Measurements from ENCODE around the gene PAM.

The PAM gene

DNA sequence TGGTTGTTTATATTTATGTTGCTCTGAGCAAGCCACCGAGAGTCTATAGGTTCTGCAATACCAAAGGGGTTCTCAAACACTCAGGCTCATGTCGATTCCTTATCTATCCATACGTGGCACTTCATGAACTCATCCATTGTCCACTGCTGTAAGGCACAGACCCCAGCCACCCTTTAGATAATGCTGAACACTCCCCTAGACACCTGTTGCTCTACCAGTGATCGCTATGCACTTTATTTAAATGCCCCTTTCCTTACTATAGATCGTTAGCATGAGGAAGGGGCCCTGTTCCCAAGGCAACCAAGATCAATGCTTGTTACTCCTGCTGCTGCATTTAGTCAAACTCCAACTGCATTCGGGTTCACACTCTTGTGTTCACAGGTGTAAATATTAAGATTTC, 171.9 kb downstream of the PAM start:
- no peak for DNase-seq (ENCODE audit: low read depth in 2 of 2, low spot score in 1 of 2)

DNA sequence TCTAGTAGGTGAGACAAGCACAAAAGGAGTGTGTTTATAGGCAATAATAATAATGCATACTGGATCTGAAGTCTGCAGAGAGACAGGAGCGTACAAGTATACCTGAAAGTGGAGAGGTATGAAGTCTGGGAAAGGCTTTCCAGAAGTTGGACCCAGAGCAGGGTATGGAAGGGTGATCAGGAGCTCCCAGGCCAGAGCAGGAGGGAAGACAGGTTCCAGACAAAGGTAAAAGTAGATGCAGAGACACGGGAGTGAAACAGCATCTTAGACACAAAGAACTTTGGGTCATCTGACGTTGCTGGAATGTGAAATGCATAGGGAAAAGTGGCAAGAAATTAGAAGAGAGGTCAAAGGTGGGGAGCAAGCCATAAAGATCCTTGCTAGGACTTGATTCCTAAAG, 175.1 kb downstream of the PAM start:
- DNase-seq (ENCODE audit: low read depth in 2 of 2, low spot score in 1 of 2): no peak

DNA sequence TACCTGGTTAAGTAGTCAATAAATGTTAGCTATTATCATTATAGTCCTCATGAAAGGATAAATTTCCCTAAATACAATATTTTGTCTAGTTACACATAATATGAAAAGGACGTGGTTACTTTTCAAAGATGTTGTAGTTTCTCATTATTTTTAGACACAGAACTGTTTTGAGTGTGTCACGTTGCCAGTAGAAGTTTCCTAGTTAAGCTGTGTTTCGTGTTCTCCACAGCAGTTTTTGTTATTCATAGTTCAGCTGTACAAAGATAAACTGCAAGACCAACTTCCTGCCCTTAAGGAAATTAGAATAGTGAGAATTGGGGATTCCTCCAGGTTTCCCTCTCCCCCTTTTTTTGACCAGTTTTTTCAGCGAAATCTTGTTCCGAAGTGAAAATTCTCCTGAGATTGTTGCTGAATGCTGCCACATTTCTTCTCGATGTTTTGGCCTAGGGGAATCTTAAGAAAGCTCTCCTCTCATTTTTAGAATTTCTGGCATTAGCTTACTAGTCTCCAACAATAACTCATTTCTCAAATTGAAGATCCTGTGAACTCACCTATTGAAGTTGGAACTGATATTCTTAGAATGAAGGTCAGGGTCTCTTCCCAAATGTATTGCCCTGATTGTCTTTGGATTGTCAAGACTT, 176.1 kb downstream of the PAM start:
- DNase-seq (ENCODE audit: low read depth in 2 of 2, low spot score in 1 of 2): no peak

DNA sequence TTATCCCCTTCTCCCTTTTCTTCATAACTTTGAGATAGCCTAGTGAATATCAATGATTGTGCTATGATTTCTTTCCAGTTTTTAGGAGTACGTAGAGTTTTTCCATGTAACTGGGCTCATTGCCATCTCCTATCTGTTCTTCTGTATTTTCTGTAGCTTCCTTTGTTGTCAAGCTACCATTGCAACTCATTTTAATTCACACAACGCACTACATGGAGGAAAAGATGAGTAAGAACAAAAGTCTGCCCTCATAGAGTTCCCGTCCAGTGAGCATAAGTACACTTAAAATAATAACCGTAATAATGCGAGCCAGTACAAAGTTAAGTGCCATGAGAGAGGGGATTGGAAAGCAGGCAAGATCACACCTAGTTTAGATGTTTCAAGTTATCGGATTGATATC, 177.7 kb downstream of the PAM start:
- no peak for DNase-seq (ENCODE audit: low read depth in 2 of 2, low spot score in 1 of 2)

DNA sequence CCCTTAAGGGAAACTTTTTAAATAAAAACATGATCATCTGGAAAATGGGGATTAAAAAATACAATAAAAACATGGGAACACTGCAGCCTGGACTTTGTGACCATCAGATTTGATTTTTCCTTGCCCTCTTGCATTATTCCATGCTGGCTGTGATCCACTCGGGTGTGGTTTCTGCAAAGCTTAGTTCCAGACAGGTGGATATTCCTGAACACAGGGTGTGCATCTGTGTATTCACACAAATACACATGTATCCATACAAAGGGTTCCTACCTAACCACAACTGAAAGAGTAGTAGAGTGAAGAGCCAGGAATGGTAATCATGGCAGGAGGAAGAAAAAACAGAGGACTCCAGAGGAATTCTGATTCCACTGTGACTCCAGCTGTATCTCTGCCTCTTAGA, 178.2 kb downstream of the PAM start:
- DNase-seq (ENCODE audit: low read depth in 2 of 2, low spot score in 1 of 2): no peak

DNA sequence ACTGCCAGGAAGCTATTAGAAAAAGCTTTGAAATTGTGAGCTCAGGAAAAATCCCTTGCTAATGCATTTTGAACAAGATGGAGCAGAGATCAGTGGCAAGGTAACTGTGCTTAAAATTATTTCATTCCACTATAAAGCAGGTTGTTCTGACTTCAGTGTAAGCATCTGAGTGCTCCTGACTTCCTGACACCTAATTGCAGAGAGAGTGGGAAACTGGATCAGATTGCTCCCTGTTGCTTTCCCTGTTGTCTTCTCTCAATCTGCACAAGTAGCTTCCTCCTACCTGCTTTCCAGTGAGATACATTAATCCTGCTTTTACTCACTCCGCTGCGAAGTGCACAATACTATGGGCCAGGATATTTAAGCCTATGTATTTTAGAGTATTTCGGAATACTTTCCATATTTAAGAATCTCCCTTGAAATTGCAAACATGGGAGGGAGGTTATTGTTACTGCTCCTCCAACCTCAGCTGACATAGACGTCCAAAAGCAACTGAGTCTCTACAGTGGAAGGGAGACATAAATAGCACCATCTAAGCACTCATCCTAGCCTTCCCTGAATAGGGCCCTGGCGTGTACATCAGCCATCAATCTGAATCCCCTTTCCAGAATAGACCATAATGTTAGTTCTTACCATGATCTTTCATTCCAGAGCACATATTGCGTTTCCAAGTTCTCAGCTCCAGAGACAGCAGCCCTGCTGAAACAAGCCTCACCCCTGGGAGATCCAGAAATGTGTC, 178.8 kb downstream of the PAM start:
- DNase-seq (ENCODE audit: low read depth in 2 of 2, low spot score in 1 of 2): no peak

DNA sequence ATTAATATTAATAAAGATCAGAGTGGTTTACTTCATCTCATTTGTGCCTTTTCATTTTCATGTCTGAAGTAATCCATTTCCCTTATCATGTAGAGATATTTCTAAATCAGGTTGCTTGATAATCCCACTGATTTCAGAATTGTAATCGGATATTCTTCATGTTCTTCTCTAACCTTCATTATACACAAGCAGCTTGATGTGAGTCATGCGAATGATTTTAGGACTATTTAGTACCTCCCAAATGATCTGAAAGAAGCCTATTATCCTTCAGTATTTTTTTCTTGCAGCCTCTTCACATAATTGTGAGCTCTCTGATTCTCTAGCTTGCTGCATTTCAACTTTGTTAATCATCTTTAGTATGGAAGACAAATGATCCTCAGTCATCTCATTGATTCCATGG, 182.8 kb downstream of the PAM start:
- no peak for DNase-seq (ENCODE audit: low read depth in 2 of 2, low spot score in 1 of 2)

DNA sequence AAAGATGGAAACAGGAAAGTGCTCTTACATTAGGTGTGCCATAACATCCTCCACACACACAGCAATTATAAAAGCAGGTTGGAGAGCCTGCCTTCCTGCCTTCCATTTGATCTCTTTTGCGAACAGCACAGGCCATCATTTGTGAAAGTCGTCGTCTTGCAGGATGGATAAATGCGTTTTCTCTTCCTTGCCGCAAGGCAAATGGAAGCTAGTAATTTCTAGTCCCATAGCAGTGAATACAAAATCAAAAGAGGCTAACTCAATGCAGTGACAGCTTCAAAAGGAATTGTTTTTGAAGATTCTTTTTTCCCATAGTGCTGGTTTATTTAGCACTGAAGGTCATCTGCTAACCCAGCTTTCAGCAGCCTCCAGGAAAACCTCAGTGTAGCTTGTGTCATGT, 186.0 kb downstream of the PAM start:
- DNase-seq (ENCODE audit: low read depth in 2 of 2, low spot score in 1 of 2): no peak

DNA sequence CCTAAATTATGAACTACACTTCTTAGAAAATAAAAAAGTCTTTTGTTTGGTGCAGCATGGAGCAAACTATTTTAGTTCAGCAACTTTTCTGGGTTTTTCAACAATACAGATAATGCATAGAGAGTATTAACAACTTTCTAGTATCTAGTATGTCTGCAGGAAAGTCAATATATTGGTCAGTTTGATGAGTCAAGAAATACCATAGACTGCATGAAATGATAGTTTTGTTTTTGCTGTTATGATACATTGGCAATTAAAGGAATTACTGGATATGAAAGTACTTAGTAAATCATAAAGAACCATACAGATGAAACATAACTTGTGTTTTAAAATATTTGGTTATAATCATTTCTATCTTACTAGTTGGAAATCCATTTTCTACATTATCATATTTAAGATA, 191.3 kb downstream of the PAM start:
- DNase-seq (ENCODE audit: low read depth in 2 of 2, low spot score in 1 of 2): no peak

DNA sequence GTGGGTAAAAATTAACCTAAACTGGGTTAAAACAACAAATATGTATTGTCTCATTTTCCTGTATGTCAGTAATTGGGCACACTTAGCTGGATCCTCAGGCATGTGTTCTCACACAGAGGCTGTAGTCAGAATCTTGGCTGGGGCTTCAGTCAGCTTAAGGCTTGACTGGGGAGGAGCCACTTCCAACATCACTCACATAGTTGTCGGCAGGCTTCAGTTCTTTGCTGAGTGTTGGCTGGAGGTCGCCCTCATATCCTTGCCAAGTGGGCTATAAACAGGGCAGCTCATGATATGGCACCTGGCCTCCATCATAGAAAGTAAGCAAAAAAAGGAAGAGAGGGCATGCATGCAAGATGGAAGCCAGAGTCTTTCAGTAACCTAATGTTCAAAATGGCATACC, 191.9 kb downstream of the PAM start:
- no peak for DNase-seq (ENCODE audit: low read depth in 2 of 2, low spot score in 1 of 2)

DNA sequence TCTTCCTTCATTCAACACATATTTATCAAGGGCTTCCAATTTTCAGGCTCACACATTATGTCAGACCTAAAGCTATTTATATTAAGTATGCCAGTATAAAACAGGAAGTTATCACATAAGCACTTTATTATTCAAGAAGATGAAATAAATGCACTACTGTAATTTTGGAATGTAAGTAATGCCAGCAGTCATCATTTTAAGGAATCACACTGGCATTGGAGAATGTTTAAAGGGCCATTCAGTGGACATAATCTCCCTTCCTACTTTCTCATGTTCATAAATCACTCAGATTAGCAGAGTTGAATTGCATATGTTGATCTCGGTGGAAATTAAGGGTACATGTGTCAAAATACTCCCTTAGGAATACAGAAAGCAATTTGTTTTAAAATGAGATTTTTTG, 200.4 kb downstream of the PAM start:
- DNase-seq (ENCODE audit: low read depth in 2 of 2, low spot score in 1 of 2): no peak

DNA sequence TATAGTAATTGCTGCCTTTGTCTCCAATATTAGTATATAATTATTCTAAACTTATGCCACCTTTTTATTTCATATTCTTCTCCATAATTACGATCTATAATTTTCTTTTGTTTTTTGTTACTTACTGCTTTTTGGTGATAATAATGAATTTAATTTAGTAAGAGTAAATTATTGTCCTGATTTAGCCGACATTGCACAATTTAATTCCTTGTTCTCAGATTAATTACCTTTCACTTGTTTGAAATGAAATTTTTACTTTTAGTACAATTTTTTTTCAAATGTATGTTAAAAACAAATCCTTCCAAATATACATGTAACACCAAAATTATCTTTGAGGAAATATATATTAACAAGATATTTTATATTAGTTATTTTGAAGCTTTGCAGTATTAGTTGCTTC, 201.5 kb downstream of the PAM start:
- DNase-seq (ENCODE audit: low read depth in 2 of 2, low spot score in 1 of 2): no peak

DNA sequence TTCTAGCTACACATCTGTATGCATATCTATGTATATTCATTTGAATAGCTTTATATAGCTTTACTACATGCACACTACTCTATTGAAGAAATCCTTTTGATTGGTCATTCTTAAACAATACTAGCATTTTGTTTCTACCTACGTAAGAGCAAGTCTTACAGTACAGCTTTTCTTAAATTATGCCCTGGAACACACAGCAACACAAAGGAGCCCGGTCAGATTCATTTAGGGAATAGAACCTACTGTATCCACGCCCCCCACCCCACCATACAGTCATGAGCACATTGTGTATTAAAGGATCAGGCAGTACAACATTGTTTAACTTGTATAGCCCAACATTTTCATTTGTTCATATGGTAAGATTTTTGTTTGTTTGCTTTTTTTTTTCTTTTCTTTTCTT, 202.0 kb downstream of the PAM start:
- DNase-seq (ENCODE audit: low read depth in 2 of 2, low spot score in 1 of 2): no peak

DNA sequence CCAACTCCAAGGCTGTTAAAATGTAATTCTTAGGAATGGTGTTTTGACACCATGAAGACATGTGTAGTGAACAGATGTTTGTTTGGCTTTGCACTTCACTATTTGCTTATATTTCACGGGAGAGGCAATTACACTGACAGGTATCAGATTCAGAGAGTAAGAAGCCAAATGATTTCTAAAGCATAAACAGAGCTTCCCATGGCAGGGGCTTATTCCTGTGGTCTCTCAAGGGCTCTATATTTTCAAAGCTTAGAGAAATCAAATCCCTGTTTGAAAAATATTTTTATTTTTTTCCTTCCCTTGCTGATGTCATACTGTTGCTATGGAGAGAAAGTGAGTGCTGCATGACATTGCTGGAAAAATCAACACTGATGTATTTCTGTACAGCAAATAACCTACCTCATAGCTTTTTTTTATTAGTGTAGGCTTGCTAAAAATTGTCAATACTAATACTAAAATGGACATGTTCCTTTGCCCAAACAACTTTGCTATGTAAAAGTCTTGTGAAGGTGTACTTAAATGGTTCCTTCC, 203.4 kb downstream of the PAM start:
- DNase-seq (ENCODE audit: low read depth in 2 of 2, low spot score in 1 of 2): no peak

DNA sequence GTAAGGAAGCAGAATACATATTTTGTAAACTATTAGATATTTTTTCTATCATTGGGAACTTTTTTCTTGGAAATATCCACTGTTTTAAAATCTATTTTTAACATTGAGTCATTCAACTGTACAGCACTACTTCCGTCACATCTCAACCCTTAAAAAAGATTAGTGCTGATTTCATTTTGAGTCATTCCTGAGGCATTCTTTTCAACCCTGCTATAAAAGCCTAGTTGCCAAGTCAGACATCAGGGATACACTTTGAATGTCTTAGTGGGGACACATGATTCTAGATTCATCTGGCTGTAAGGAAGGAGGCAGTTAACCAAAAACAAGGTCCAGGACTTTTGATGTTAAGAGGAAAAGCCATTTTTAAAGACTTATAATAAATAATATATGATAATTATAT, 203.9 kb downstream of the PAM start:
- DNase-seq (ENCODE audit: low read depth in 2 of 2, low spot score in 1 of 2): no peak

DNA sequence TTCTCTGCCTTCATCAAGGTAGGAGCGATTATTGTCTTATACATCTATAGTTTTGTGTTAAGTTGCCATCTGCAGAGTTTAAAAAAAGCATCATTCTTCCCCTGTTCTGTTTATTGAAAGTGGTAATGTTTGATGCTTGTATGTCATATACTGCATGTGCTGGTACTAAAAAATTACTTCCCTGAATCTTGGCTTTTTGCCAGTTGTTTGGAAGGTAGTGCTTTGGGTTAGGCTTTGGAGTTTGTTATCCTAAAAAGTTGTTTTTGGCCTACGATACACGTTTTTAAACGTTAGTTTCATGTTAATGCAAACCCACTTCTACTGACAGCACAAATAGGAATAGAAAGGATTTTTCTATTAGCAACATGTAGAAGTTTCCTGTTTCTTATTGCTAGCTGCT, 206.6 kb downstream of the PAM start:
- no peak for DNase-seq (ENCODE audit: low read depth in 2 of 2, low spot score in 1 of 2)

DNA sequence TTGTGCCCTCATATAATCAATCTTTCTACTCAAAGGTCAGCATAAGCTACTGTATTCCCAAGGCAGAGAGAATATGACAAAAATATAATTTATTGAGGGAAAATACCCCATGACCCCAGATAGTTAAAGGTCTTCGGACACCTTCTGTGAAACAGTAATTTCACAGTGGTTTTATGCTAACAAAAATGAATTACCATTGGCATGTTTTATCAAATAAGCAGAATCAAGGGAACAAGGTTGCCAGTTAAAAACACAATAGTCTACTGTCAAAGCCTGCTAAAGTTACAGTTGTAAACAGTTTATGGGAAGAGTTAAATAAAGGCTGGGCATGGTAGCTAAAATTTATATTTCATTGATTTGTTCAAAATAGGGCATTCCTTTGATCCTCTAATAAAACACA, 210.5 kb downstream of the PAM start:
- DNase-seq (ENCODE audit: low read depth in 2 of 2, low spot score in 1 of 2): no peak

DNA sequence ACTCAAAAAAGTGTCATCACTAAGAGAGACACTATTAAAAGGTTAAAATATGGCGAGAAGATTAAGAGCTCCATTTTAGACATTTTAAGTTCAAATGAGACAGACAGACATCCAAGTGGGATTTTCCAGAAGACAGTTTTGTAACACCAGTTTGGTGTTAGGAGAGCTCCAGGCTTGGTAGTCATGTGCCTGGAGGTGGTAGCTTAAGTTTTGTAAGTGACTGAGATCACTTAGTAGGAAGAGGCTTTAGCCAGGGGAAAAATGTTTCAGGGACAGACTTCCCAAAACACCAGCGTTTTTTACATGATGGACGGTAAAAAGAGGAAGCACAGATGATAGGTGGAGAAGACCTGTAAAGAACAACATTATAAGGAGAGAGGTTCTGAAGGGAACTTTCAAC, 214.5 kb downstream of the PAM start:
- DNase-seq (ENCODE audit: low read depth in 2 of 2, low spot score in 1 of 2): no peak

DNA sequence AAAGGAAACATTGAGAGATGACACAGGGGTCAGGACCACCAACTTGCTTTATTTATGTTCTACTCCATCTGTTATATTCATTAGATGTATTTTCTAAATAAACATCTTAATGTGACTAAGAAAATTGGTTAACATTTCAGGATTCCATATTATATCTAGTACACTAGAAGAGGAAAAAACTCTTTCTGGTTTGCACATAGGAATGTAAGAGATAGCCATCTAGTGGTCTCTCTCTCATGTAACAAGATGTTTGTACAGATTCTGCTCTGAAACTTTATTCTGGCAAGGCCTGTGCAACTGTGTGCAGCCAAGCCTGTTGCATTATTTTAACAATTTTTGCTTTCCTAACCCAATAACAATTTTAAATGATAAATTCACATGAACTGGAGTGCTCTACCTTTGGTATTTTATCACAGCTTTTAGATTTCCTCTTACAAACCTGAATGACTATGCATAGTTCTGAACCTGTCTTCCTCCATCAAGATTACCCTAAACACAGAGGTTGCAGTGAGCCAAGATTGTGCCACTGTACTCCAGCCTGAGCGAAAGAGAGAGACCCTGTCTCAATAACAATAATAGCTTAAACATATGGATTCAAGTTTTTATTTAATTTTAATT, 216.7 kb downstream of the PAM start:
- no peak for DNase-seq (ENCODE audit: low read depth in 2 of 2, low spot score in 1 of 2)

DNA sequence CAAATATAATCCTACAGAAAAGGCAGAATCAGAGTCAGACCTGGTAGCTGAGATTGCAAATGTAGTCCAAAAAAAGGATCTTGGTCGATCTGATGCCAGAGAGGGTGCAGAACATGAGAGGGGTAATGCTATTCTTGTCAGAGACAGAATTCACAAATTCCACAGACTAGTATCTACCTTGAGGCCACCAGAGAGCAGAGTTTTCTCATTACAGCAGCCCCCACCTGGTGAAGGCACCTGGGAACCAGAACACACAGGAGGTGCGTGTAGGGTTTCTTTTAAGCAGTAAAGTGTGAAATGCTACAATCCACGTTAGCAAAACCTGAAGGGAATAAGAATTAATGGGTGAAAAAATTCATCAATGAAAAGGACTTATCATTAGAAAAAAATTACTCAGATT, 219.1 kb downstream of the PAM start:
- no peak for DNase-seq (ENCODE audit: low read depth in 2 of 2, low spot score in 1 of 2)

DNA sequence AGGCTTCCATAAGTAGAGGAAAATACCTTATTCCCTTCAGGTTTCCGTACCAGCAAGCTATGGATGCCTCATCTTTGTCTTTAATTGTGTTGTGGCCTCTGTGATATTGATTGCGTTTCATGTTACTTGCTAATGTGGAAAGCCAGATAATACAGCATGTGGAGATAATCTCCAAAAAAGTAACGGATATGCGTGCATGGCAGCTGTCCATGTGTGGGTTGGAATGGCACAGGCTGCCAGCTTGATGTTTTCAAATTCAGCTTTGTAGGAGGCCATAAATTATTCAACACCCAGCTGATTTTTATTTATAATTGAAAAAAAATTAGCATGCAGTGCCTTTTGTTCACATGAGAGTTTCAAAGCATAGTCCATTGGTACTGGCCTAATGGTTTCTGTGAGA, 219.9 kb downstream of the PAM start:
- DNase-seq (ENCODE audit: low read depth in 2 of 2, low spot score in 1 of 2): no peak

DNA sequence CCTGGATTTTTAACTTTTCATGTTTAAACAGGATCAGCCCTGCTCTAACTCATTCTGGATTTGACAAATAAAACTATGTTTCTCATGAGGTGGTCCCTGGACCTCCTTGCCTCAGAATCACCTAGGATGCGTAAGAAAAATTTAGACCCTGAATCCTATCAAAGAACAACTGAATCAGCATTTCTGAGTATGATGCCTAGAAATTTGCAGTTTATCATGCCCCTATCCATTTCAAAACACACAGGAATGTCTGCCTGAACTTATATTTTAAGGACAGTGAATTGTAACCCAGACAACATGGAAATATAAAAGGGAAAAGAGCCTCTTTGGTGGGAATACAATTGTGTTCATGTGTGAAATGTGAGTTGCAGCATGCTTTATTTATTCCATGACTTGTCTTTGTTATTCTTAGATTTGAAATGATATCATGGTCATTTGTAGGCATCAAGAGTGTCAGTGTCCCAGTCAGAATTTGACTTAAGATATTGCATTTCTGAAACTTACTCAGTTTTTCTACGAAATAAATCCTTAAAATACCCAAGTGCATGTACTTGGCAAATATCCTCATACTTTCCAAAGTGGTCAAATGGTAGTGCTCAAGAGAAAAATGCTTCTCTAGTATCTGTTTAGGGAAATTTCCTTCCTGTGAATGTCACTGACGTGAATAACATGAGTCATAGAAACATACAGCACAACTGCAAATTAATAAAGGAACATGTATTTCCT, 220.5 kb downstream of the PAM start:
- no peak for DNase-seq (ENCODE audit: low read depth in 2 of 2, low spot score in 1 of 2)
